ENCODE results near the gene ZFAND6.

The ZFAND6 gene

GRCh38 chr15:80179025-80179759 is 119.7 kb downstream of the ZFAND6 start:
- H4K91ac ChIP-seq (ENCODE audit: low read depth, low read length, poor library complexity): peak overlapping the region; percentile 4
- no peaks in the 10 kb centered on the region for H3K9me3 ChIP-seq (replicated peaks in 1 of 2; ENCODE audit: control insufficient read depth in 2 of 2, insufficient read depth in 1 of 2, low read depth in 1 of 2, low read length in 2 of 2)
- no peak overlapping the region for H4K8ac ChIP-seq (ENCODE audit: low read depth, low read length)
- H2BK5ac ChIP-seq (ENCODE audit: low read length): peak overlapping the region; percentile 46
- H3K4ac ChIP-seq (ENCODE audit: low read length): no peak overlapping the region
- H2BK15ac ChIP-seq (ENCODE audit: low read length): peak overlapping the region; percentile 32
- H3K9ac ChIP-seq (ENCODE audit: low read depth, low read length, poor library complexity): peak overlapping the region; percentile 31
- peak overlapping the region; percentile 28 for H3K23ac ChIP-seq (ENCODE audit: low read depth, low read length, poor library complexity)
- no CpG with 5 or more reads among the region's 17 CpGs for WGBS, 2 donors (ENCODE audit: extremely low coverage in 2 of 2, insufficient read length in 2 of 2, insufficient replicate concordance in 1 of 2)
- no peaks in the 10 kb centered on the region for H3K79me1 ChIP-seq (ENCODE audit: low read depth, low read length)
- peak overlapping the region; percentile 78 for H3K18ac ChIP-seq (ENCODE audit: low read length)
- no peaks in the 10 kb centered on the region for H3K4me1 ChIP-seq (ENCODE audit: control insufficient read depth in 2 of 2, insufficient read depth in 1 of 2, low read depth in 1 of 2, low read length in 2 of 2)
- H2AFZ ChIP-seq (ENCODE audit: low read length): no peak overlapping the region
- peak overlapping the region; percentile 45 for H2AK5ac ChIP-seq (ENCODE audit: low read depth, low read length)
- no peak overlapping the region for H3K4me2 ChIP-seq (ENCODE audit: insufficient read depth, low read length, poor library complexity, severe bottlenecking)
- peaks cover 4 to 10% of the 10 kb centered on the region in 2 donors for H3K36me3 ChIP-seq (replicated peaks in 1 of 2; ENCODE audit: control insufficient read depth in 2 of 2, insufficient read depth in 2 of 2, low read length in 2 of 2)
- no peak overlapping the region for H3K14ac ChIP-seq (ENCODE audit: low read length)
- DNase-seq (ENCODE audit: low spot score): no peak
- no peak overlapping the region for H3K4me3 ChIP-seq (ENCODE audit: low read length in 2 of 2)
- H2BK12ac ChIP-seq (ENCODE audit: low read length): no peak overlapping the region
- no peaks in the 10 kb centered on the region for H3K27me3 ChIP-seq (ENCODE audit: control insufficient read depth in 3 of 3, insufficient read depth in 3 of 3, low read depth in 1 of 3, low read length in 3 of 3)
- no peak overlapping the region for H3K27ac ChIP-seq (replicated peaks; ENCODE audit: low read length)
- no peak overlapping the region for H2BK120ac ChIP-seq (ENCODE audit: low read depth, low read length)

- Histone ChIP-seq H4K8ac (ENCODE audit: low read depth, low read length) (no peak overlapping the region), H3K27me3 (ENCODE audit: control insufficient read depth in 3 of 3, insufficient read depth in 3 of 3, low read depth in 1 of 3, low read length in 3 of 3) (no peaks in the 10 kb centered on the region), H3K14ac (ENCODE audit: low read length) (no peak overlapping the region)
These were observed 120.5 kb downstream of the ZFAND6 start for GRCh38 chr15:80179935-80180334.

GRCh38 chr15:80180468-80180867 is 121.0 kb downstream of the ZFAND6 start:
- Histone ChIP-seq H3K4me1 (ENCODE audit: control insufficient read depth in 2 of 2, insufficient read depth in 1 of 2, low read depth in 1 of 2, low read length in 2 of 2) (peaks cover 0 to 3% of the 10 kb centered on the region in 2 donors), H3K9ac (ENCODE audit: low read depth, low read length, poor library complexity) (no peak overlapping the region), H3K23ac (ENCODE audit: low read depth, low read length, poor library complexity) (no peak overlapping the region), H4K8ac (ENCODE audit: low read depth, low read length) (no peak overlapping the region), H3K4me2 (ENCODE audit: insufficient read depth, low read length, poor library complexity, severe bottlenecking) (no peak overlapping the region), H3K4me3 (ENCODE audit: low read length in 2 of 2) (no peak overlapping the region), H3K4ac (ENCODE audit: low read length) (no peak overlapping the region), H4K91ac (ENCODE audit: low read depth, low read length, poor library complexity) (no peak overlapping the region), H3K9me3 (replicated peaks in 1 of 2; ENCODE audit: control insufficient read depth in 2 of 2, insufficient read depth in 1 of 2, low read depth in 1 of 2, low read length in 2 of 2) (no peaks in the 10 kb centered on the region), H2BK12ac (ENCODE audit: low read length) (no peak overlapping the region), H3K27ac (replicated peaks; ENCODE audit: low read length) (no peak overlapping the region), H3K36me3 (replicated peaks in 1 of 2; ENCODE audit: control insufficient read depth in 2 of 2, insufficient read depth in 2 of 2, low read length in 2 of 2) (peaks cover 2 to 10% of the 10 kb centered on the region in 2 donors), H3K79me1 (ENCODE audit: low read depth, low read length) (no peaks in the 10 kb centered on the region), H3K18ac (ENCODE audit: low read length) (no peak overlapping the region), H2AFZ (ENCODE audit: low read length) (no peak overlapping the region), H2BK5ac (ENCODE audit: low read length) (no peak overlapping the region), H3K14ac (ENCODE audit: low read length) (no peak overlapping the region), H3K27me3 (ENCODE audit: control insufficient read depth in 3 of 3, insufficient read depth in 3 of 3, low read depth in 1 of 3, low read length in 3 of 3) (no peaks in the 10 kb centered on the region), H2AK5ac (ENCODE audit: low read depth, low read length) (no peak overlapping the region), H2BK120ac (ENCODE audit: low read depth, low read length) (no peak overlapping the region), H2BK15ac (ENCODE audit: low read length) (no peak overlapping the region)
- DNase-seq (ENCODE audit: low spot score): no peak
- no CpG with 5 or more reads among the region's 7 CpGs for WGBS, 2 donors (ENCODE audit: extremely low coverage in 2 of 2, insufficient read length in 2 of 2, insufficient replicate concordance in 1 of 2)

More at GRCh38 chr15:80179935-80180334, 120.5 kb downstream of the ZFAND6 start:
- no CpG with 5 or more reads among the region's 16 CpGs for WGBS, 2 donors (ENCODE audit: extremely low coverage in 2 of 2, insufficient read length in 2 of 2, insufficient replicate concordance in 1 of 2)
- Histone ChIP-seq H3K79me1 (ENCODE audit: low read depth, low read length) (no peaks in the 10 kb centered on the region), H3K23ac (ENCODE audit: low read depth, low read length, poor library complexity) (no peak overlapping the region), H2BK120ac (ENCODE audit: low read depth, low read length) (no peak overlapping the region), H2AFZ (ENCODE audit: low read length) (no peak overlapping the region), H3K4me1 (ENCODE audit: control insufficient read depth in 2 of 2, insufficient read depth in 1 of 2, low read depth in 1 of 2, low read length in 2 of 2) (peaks cover 0 to 3% of the 10 kb centered on the region in 2 donors), H2BK5ac (ENCODE audit: low read length) (peak overlapping the region; percentile 46), H3K9me3 (replicated peaks in 1 of 2; ENCODE audit: control insufficient read depth in 2 of 2, insufficient read depth in 1 of 2, low read depth in 1 of 2, low read length in 2 of 2) (no peaks in the 10 kb centered on the region), H3K27ac (replicated peaks; ENCODE audit: low read length) (no peak overlapping the region), H3K18ac (ENCODE audit: low read length) (peak overlapping the region; percentile 24), H2BK15ac (ENCODE audit: low read length) (peak overlapping the region; percentile 32), H3K36me3 (replicated peaks in 1 of 2; ENCODE audit: control insufficient read depth in 2 of 2, insufficient read depth in 2 of 2, low read length in 2 of 2) (peaks cover 3 to 10% of the 10 kb centered on the region in 2 donors), H3K4me3 (ENCODE audit: low read length in 2 of 2) (no peak overlapping the region), H2AK5ac (ENCODE audit: low read depth, low read length) (no peak overlapping the region), H4K91ac (ENCODE audit: low read depth, low read length, poor library complexity) (no peak overlapping the region), H3K4ac (ENCODE audit: low read length) (no peak overlapping the region), H3K4me2 (ENCODE audit: insufficient read depth, low read length, poor library complexity, severe bottlenecking) (no peak overlapping the region), H3K9ac (ENCODE audit: low read depth, low read length, poor library complexity) (no peak overlapping the region), H2BK12ac (ENCODE audit: low read length) (no peak overlapping the region)
- DNase-seq (ENCODE audit: low spot score): no peak

DNA sequence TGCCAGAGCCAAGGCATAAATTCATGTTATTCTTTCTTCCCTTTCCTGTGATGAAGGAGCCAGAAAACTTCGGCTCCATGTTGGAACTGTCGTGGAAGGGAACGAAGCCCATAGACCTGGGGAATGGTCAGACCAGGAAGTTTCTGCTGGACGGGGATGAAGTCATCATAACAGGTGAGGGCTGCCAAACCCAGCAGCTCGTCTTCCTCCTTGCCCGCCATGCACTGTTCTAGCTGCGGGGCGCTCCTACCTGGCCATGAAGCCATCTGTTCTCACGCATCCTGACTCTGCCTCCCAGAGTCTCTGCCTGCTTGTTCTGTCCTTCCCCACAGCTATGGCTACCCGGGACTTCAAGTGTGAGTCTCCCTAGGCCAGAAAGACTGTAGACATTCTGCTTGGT is 121.5 kb downstream of the ZFAND6 start:
- H2BK5ac ChIP-seq (ENCODE audit: low read length): no peak overlapping the region
- H2BK120ac ChIP-seq (ENCODE audit: low read depth, low read length): no peak overlapping the region
- no peaks in the 10 kb centered on the region for H3K27me3 ChIP-seq (ENCODE audit: control insufficient read depth in 3 of 3, insufficient read depth in 3 of 3, low read depth in 1 of 3, low read length in 3 of 3)
- no peak for DNase-seq (ENCODE audit: low spot score)
- H3K27ac ChIP-seq (replicated peaks; ENCODE audit: low read length): no peak overlapping the region
- H3K4ac ChIP-seq (ENCODE audit: low read length): no peak overlapping the region
- H3K36me3 ChIP-seq (replicated peaks in 1 of 2; ENCODE audit: control insufficient read depth in 2 of 2, insufficient read depth in 2 of 2, low read length in 2 of 2): peaks cover 2 to 14% of the 10 kb centered on the region in 2 donors
- no peak overlapping the region for H3K14ac ChIP-seq (ENCODE audit: low read length)
- H3K4me3 ChIP-seq (ENCODE audit: low read length in 2 of 2): no peak overlapping the region
- no peak overlapping the region for H2AK5ac ChIP-seq (ENCODE audit: low read depth, low read length)
- H3K9ac ChIP-seq (ENCODE audit: low read depth, low read length, poor library complexity): no peak overlapping the region
- H3K23ac ChIP-seq (ENCODE audit: low read depth, low read length, poor library complexity): no peak overlapping the region
- no peak overlapping the region for H3K18ac ChIP-seq (ENCODE audit: low read length)
- H3K9me3 ChIP-seq (replicated peaks in 1 of 2; ENCODE audit: control insufficient read depth in 2 of 2, insufficient read depth in 1 of 2, low read depth in 1 of 2, low read length in 2 of 2): peaks cover 2 to 3% of the 10 kb centered on the region in 2 donors
- no peak overlapping the region for H3K4me2 ChIP-seq (ENCODE audit: insufficient read depth, low read length, poor library complexity, severe bottlenecking)
- H2AFZ ChIP-seq (ENCODE audit: low read length): no peak overlapping the region
- H2BK15ac ChIP-seq (ENCODE audit: low read length): no peak overlapping the region
- no CpG with 5 or more reads among the region's 10 CpGs for WGBS, 2 donors (ENCODE audit: extremely low coverage in 2 of 2, insufficient read length in 2 of 2, insufficient replicate concordance in 1 of 2)
- H4K8ac ChIP-seq (ENCODE audit: low read depth, low read length): no peak overlapping the region
- H3K79me1 ChIP-seq (ENCODE audit: low read depth, low read length): no peaks in the 10 kb centered on the region
- H3K4me1 ChIP-seq (ENCODE audit: control insufficient read depth in 2 of 2, insufficient read depth in 1 of 2, low read depth in 1 of 2, low read length in 2 of 2): peaks cover 2 to 3% of the 10 kb centered on the region in 2 donors
- no peak overlapping the region for H2BK12ac ChIP-seq (ENCODE audit: low read length)
- H4K91ac ChIP-seq (ENCODE audit: low read depth, low read length, poor library complexity): no peak overlapping the region

All from neuronal stem cell (in vitro differentiated cells).